ENCODE measurements around the gene ERC1.

Gene ERC1

GRCh38 chr12:1300460-1300859 lies 309.4 kb downstream of the ERC1 start:
- TF ChIP-seq CTCF (IDR thresholded peaks at IDR 0.05; ENCODE audit: low read depth, low read length) = no peak
- Histone ChIP-seq H3K9me3 (ENCODE audit: severe bottlenecking) (no peaks in the 10 kb centered on the region), H3K4me3 (ENCODE audit: low read depth, low read length) (no peak overlapping the region), H3K27me3 (ENCODE audit: insufficient read depth, low read depth, severe bottlenecking) (no peaks in the 10 kb centered on the region), H3K27ac (no peak overlapping the region), H3K36me3 (peaks cover 7% of the 10 kb centered on the region)
- DNase-seq = no peak

- Histone ChIP-seq H3K27me3 (ENCODE audit: insufficient read depth, low read depth, severe bottlenecking) (no peaks in the 10 kb centered on the region), H3K36me3 (peaks cover 7% of the 10 kb centered on the region), H3K4me3 (ENCODE audit: low read depth, low read length) (no peak overlapping the region), H3K9me3 (ENCODE audit: severe bottlenecking) (no peaks in the 10 kb centered on the region), H3K27ac (no peak overlapping the region)
- DNase-seq = no peak
- TF ChIP-seq CTCF (IDR thresholded peaks at IDR 0.05; ENCODE audit: low read depth, low read length) = no peak
These were observed 311.3 kb downstream of the ERC1 start for GRCh38 chr12:1302201-1302870.

- TF ChIP-seq CTCF (IDR thresholded peaks at IDR 0.05; ENCODE audit: low read depth, low read length) = no peak
- H3K27me3 ChIP-seq (ENCODE audit: insufficient read depth, low read depth, severe bottlenecking) = no peaks in the 10 kb centered on the region
- DNase-seq = no peak
- H3K9me3 ChIP-seq (ENCODE audit: severe bottlenecking) = no peaks in the 10 kb centered on the region
- peaks cover 4% of the 10 kb centered on the region; the same call in 1 of the 2 replicates for H3K36me3 ChIP-seq
- H3K27ac ChIP-seq = no peak overlapping the region
- no peak overlapping the region for H3K4me3 ChIP-seq (ENCODE audit: low read depth, low read length)
These were observed 314.0 kb downstream of the ERC1 start for GRCh38 chr12:1305063-1305434.

GRCh38 chr12:1305791-1306500 lies 314.9 kb downstream of the ERC1 start:
- Histone ChIP-seq H3K36me3 (0 out of 2 replicates have a peak, but pooled peaks cover 2% of the 10 kb centered on the region), H3K9me3 (ENCODE audit: severe bottlenecking) (no peaks in the 10 kb centered on the region), H3K27ac (no peak overlapping the region), H3K27me3 (ENCODE audit: insufficient read depth, low read depth, severe bottlenecking) (no peaks in the 10 kb centered on the region), H3K4me3 (ENCODE audit: low read depth, low read length) (no peak overlapping the region)
- TF ChIP-seq CTCF (IDR thresholded peaks at IDR 0.05; ENCODE audit: low read depth, low read length) = no peak
- no peak for DNase-seq

- TF ChIP-seq CTCF (IDR thresholded peaks at IDR 0.05; ENCODE audit: low read depth, low read length) = no peak
- no peak for DNase-seq
- Histone ChIP-seq H3K27ac (no peak overlapping the region), H3K36me3 (0 out of 2 replicates have a peak, but pooled peaks cover 2% of the 10 kb centered on the region), H3K27me3 (ENCODE audit: insufficient read depth, low read depth, severe bottlenecking) (no peaks in the 10 kb centered on the region), H3K9me3 (ENCODE audit: severe bottlenecking) (no peaks in the 10 kb centered on the region), H3K4me3 (ENCODE audit: low read depth, low read length) (no peak overlapping the region)
These were observed 315.8 kb downstream of the ERC1 start for GRCh38 chr12:1306817-1307216.

Measured in WERI-Rb-1 (cell line).